Measurements from ENCODE around the gene ADGRD1. TPM values are rescaled to one million over a fixed set of nuclear protein-coding genes. Genes with fewer than 3 reads are reported as not detected.

The ADGRD1 gene
- total RNA-seq, 1 donor from 2014 or later: 108 TPM

- intact Hi-C loops (cut with DNase I): no loop called here
- Histone ChIP-seq H3K27ac (no peak overlapping the region), H3K36me3 (peaks cover 74% of the 10 kb centered on the region), H3K27me3 (ENCODE audit: low read depth) (no peaks in the 10 kb centered on the region), H3K4me3 (no peak overlapping the region), H3K9me3 (no peaks in the 10 kb centered on the region), H3K4me1 (no peaks in the 10 kb centered on the region)
- DNase-seq (no peak), ATAC-seq (no peak)
- TF ChIP-seq CTCF (IDR thresholded peaks at IDR 0.05): no peak
Observed at GRCh38 chr12:130970908-130971233, 17.2 kb downstream of the ADGRD1 start.

GRCh38 chr12:130971925-130972585, 18.3 kb downstream of the ADGRD1 start:
- intact Hi-C loops (cut with DNase I): no loop called here
- no peak for ATAC-seq
- Histone ChIP-seq H3K27ac (no peak overlapping the region), H3K36me3 (peaks cover 82% of the 10 kb centered on the region), H3K4me1 (no peaks in the 10 kb centered on the region), H3K9me3 (no peaks in the 10 kb centered on the region), H3K4me3 (no peak overlapping the region), H3K27me3 (ENCODE audit: low read depth) (no peaks in the 10 kb centered on the region)
- TF ChIP-seq CTCF (IDR thresholded peaks at IDR 0.05): no peak
- no peak for DNase-seq

- intact Hi-C loops (cut with DNase I): no loop called here
- DNase-seq: no peak
Observed at GRCh38 chr12:130972586-130972950, 18.9 kb downstream of the ADGRD1 start.

GRCh38 chr12:130973109-130973508, 19.4 kb downstream of the ADGRD1 start:
- DNase-seq (no peak), ATAC-seq (no peak)
- no peak overlapping the region for H3K27ac ChIP-seq
- H3K36me3 ChIP-seq: peaks cover 72% of the 10 kb centered on the region
- H3K4me1 ChIP-seq: no peaks in the 10 kb centered on the region
- no peaks in the 10 kb centered on the region for H3K27me3 ChIP-seq (ENCODE audit: low read depth)
- intact Hi-C loops (cut with DNase I): no loop called here
- no peaks in the 10 kb centered on the region for H3K9me3 ChIP-seq
- no peak overlapping the region for H3K4me3 ChIP-seq
- no peak for TF ChIP-seq CTCF (IDR thresholded peaks at IDR 0.05)

More at GRCh38 chr12:130972586-130972950, 18.9 kb downstream of the ADGRD1 start:
- no peak overlapping the region for H3K4me3 ChIP-seq
- no peak for ATAC-seq
- TF ChIP-seq CTCF (IDR thresholded peaks at IDR 0.05): no peak
- no peak overlapping the region for H3K27ac ChIP-seq
- peaks cover 78% of the 10 kb centered on the region for H3K36me3 ChIP-seq
- no peaks in the 10 kb centered on the region for H3K4me1 ChIP-seq
- no peaks in the 10 kb centered on the region for H3K27me3 ChIP-seq (ENCODE audit: low read depth)
- no peaks in the 10 kb centered on the region for H3K9me3 ChIP-seq

- H3K27me3 ChIP-seq (ENCODE audit: low read depth): no peaks in the 10 kb centered on the region
- no peaks in the 10 kb centered on the region for H3K4me1 ChIP-seq
- no peak overlapping the region for H3K4me3 ChIP-seq
- DNase-seq (no peak), ATAC-seq (no peak)
- peaks cover 65% of the 10 kb centered on the region for H3K36me3 ChIP-seq
- intact Hi-C loops (cut with DNase I): no loop called here
- no peak overlapping the region for H3K27ac ChIP-seq
- no peak for TF ChIP-seq CTCF (IDR thresholded peaks at IDR 0.05)
- no peaks in the 10 kb centered on the region for H3K9me3 ChIP-seq
Observed at GRCh38 chr12:130973906-130974305, 20.2 kb downstream of the ADGRD1 start.

All from lower lobe of right lung (tissue), 2 donors.